GM12892 (cell line): ENCODE data around the gene LRMDA.

Source experiments
- POLR2A ChIP-seq: IDR thresholded peaks from 2 replicates; pipeline ENCODE4 v1.6.1; 2011; ENCODE audit warnings: low read depth, low read length, control low read depth
- TAF1 ChIP-seq: IDR thresholded peaks from 2 replicates; pipeline ENCODE4 v1.6.1; 2011; ENCODE audit warnings: low read depth, mild to moderate bottlenecking, control low read depth, low read length, borderline replicate concordance

GRCh38 chr10:76397181-76398042, 966.0 kb downstream of the LRMDA start:
- no peak for TF ChIP-seq POLR2A
- no peak for TF ChIP-seq TAF1
